IPS-18c (cell line): ENCODE data around the gene BMX.

Experiments
- H3K4me3 ChIP-seq: 2 replicates; pipeline ENCODE4 v1.7.0; 2013; ENCODE audit warnings: low read depth, mild to moderate bottlenecking, low read length, moderate library complexity; ENCODE audit not compliant: insufficient read depth
- H3K9me3 ChIP-seq: one replicate; pipeline ENCODE4 v1.6.1; 2013; ENCODE audit warnings: mild to moderate bottlenecking, low read length, moderate library complexity; ENCODE audit not compliant: control insufficient read depth, insufficient read depth

Gene BMX

GRCh38 chrX:15500497-15500966 is at the start of gene BMX:
Gene BMX, plus strand, starts transcription at chrX:15500807. Its CDS starts 7,547 bp downstream, at chrX:15508354.
- no peaks in the 10 kb centered on the region for H3K9me3 ChIP-seq

GRCh38 chrX:15451913-15452312 is 48.7 kb upstream of the BMX start:
- no peak overlapping the region for H3K4me3 ChIP-seq
- H3K9me3 ChIP-seq: no peaks in the 10 kb centered on the region

More at GRCh38 chrX:15500497-15500966, at the start of gene BMX:
- no peak within 1 kb of the TSS for H3K4me3 ChIP-seq

GRCh38 chrX:15464704-15465103 is 35.9 kb upstream of the BMX start:
- no peaks in the 10 kb centered on the region for H3K9me3 ChIP-seq
- no peak overlapping the region for H3K4me3 ChIP-seq

- H3K9me3 ChIP-seq: no peaks in the 10 kb centered on the region
These were observed 35.3 kb upstream of the BMX start for GRCh38 chrX:15465347-15465746.

GRCh38 chrX:15465896-15466651 is 34.5 kb upstream of the BMX start:
- Histone ChIP-seq H3K4me3 (no peak overlapping the region), H3K9me3 (no peaks in the 10 kb centered on the region)

More at GRCh38 chrX:15465347-15465746, 35.3 kb upstream of the BMX start:
- H3K4me3 ChIP-seq: no peak overlapping the region

- H3K9me3 ChIP-seq: no peaks in the 10 kb centered on the region
- no peak overlapping the region for H3K4me3 ChIP-seq
These were observed 32.6 kb upstream of the BMX start for GRCh38 chrX:15468036-15468435.

GRCh38 chrX:15469613-15470012 is 31.0 kb upstream of the BMX start:
- no peaks in the 10 kb centered on the region for H3K9me3 ChIP-seq
- H3K4me3 ChIP-seq: no peak overlapping the region

GRCh38 chrX:15471028-15471427 is 29.6 kb upstream of the BMX start:
- Histone ChIP-seq H3K4me3 (no peak overlapping the region), H3K9me3 (no peaks in the 10 kb centered on the region)

- Histone ChIP-seq H3K9me3 (no peaks in the 10 kb centered on the region), H3K4me3 (no peak overlapping the region)
These were observed 28.1 kb upstream of the BMX start for GRCh38 chrX:15472531-15472930.

GRCh38 chrX:15474028-15474427 is 26.6 kb upstream of the BMX start:
- Histone ChIP-seq H3K9me3 (no peaks in the 10 kb centered on the region), H3K4me3 (no peak overlapping the region)

- Histone ChIP-seq H3K9me3 (no peaks in the 10 kb centered on the region), H3K4me3 (no peak overlapping the region)
These were observed 25.6 kb upstream of the BMX start for GRCh38 chrX:15475021-15475420.

GRCh38 chrX:15475486-15475885 is 25.1 kb upstream of the BMX start:
- Histone ChIP-seq H3K9me3 (no peaks in the 10 kb centered on the region), H3K4me3 (no peak overlapping the region)

GRCh38 chrX:15483891-15484290 is 16.7 kb upstream of the BMX start:
- no peak overlapping the region for H3K4me3 ChIP-seq
- no peaks in the 10 kb centered on the region for H3K9me3 ChIP-seq

- Histone ChIP-seq H3K9me3 (no peaks in the 10 kb centered on the region), H3K4me3 (peak overlapping the region; percentile 55)
These were observed 8.1 kb upstream of the BMX start for GRCh38 chrX:15492469-15492868.

GRCh38 chrX:15493118-15493962 is 7.3 kb upstream of the BMX start, which contains the start of gene PIR:
Gene PIR, minus strand, starts transcription at chrX:15493333. Its CDS starts 2,076 bp downstream, at chrX:15491257.
- H3K4me3 ChIP-seq: peak within 1 kb of the TSS; percentile 55
- no peaks in the 10 kb centered on the region for H3K9me3 ChIP-seq

- Histone ChIP-seq H3K4me3 (no peak overlapping the region), H3K9me3 (no peaks in the 10 kb centered on the region)
These were observed 4.8 kb upstream of the BMX start for GRCh38 chrX:15495801-15496200.

GRCh38 chrX:15496824-15497223 is 3.8 kb upstream of the BMX start:
- H3K9me3 ChIP-seq: no peaks in the 10 kb centered on the region
- no peak overlapping the region for H3K4me3 ChIP-seq

GRCh38 chrX:15497865-15498264 is 2.7 kb upstream of the BMX start:
- no peak overlapping the region for H3K4me3 ChIP-seq
- no peaks in the 10 kb centered on the region for H3K9me3 ChIP-seq
